ENCODE measurements around the gene TNFSF9.

GRCh38 chr19:6490134-6490533 is 40.7 kb upstream of the TNFSF9 start:
- no peak for TF ChIP-seq SMC3 (IDR thresholded peaks at IDR 0.05)
- no peak for TF ChIP-seq CTCF (IDR thresholded peaks at IDR 0.05)
- TF ChIP-seq POLR2A (IDR thresholded peaks at IDR 0.05; ENCODE audit: low read length): no peak
- TF ChIP-seq REST (IDR thresholded peaks at IDR 0.05): no peak
- TF ChIP-seq HDAC2 (IDR thresholded peaks at IDR 0.05): no peak
- TF ChIP-seq EP300 (IDR thresholded peaks at IDR 0.05): no peak
- no peak for TF ChIP-seq MAFK (IDR thresholded peaks at IDR 0.05; ENCODE audit: partially characterized antibody)
- TF ChIP-seq ZFP36 (IDR thresholded peaks at IDR 0.05; ENCODE audit: borderline replicate concordance, partially characterized antibody): no peak
- TF ChIP-seq ZSCAN20 (CRISPR knock-in tag; IDR thresholded peaks at IDR 0.05): no peak
- TF ChIP-seq CHD2 (IDR thresholded peaks at IDR 0.05; ENCODE audit: low read length, partially characterized antibody): no peak
- TF ChIP-seq CBX2 (IDR thresholded peaks at IDR 0.05; ENCODE audit: borderline replicate concordance, low read depth): no peak
- TF ChIP-seq JUN (IDR thresholded peaks at IDR 0.05): no peak
- TF ChIP-seq JUNB (IDR thresholded peaks at IDR 0.05): no peak
